Stimulated activated effector memory CD8-positive, alpha-beta T cell treated with anti-CD3 and anti-CD28 coated beads, Interleukin-12 subunit alpha, Interleukin-12 subunit beta, amount 100 ng/mL, for 72 hours (primary cell): ENCODE data around the gene NHS.

Experiments used
- ATAC-seq: fragments of 150-1000 bp; cut with Tn5 transposase; 2 replicates; pipeline ENCODE4 v1.10.0; 2021
- DNase-seq, 2 donors: peaks; one replicate each; pipeline ENCODE4 v3.0.0; 2021 to 2022; ENCODE audit warnings: low spot score in 2 of 2
- H3K27ac Mint-ChIP-seq: one replicate; pipeline ENCODE4 v1.8.0; 2022; ENCODE audit warnings: mild to moderate bottlenecking, mixed read lengths
- H3K36me3 Mint-ChIP-seq: one replicate; pipeline ENCODE4 v1.8.0; 2022; ENCODE audit warnings: mild to moderate bottlenecking, mixed read lengths
- H3K4me1 Mint-ChIP-seq: one replicate; pipeline ENCODE4 v1.8.0; 2022; ENCODE audit warnings: mixed read lengths
- H3K4me3 Mint-ChIP-seq: one replicate; pipeline ENCODE4 v1.8.0; 2022; ENCODE audit warnings: mild to moderate bottlenecking, mixed read lengths
- H3K9me3 Mint-ChIP-seq: one replicate; pipeline ENCODE4 v1.8.0; 2022; ENCODE audit warnings: mixed read lengths

The NHS gene

GRCh38 chrX:17588303-17588702, 213.3 kb downstream of the NHS start:
- ATAC-seq (no peak), DNase-seq (no peak)
- no peaks in the 10 kb centered on the region for H3K9me3 Mint-ChIP-seq
- no peak overlapping the region for H3K4me3 Mint-ChIP-seq
- H3K4me1 Mint-ChIP-seq, result no peaks in the 10 kb centered on the region
- H3K27ac Mint-ChIP-seq, result no peak overlapping the region
- H3K36me3 Mint-ChIP-seq, result no peaks in the 10 kb centered on the region

GRCh38 chrX:17590892-17591740, 216.1 kb downstream of the NHS start:
- no peaks in the 10 kb centered on the region for H3K4me1 Mint-ChIP-seq
- no peaks in the 10 kb centered on the region for H3K36me3 Mint-ChIP-seq
- ATAC-seq, result peak; percentile 53
- H3K27ac Mint-ChIP-seq, result no peak overlapping the region
- no peak overlapping the region for H3K4me3 Mint-ChIP-seq
- no peak for DNase-seq
- no peaks in the 10 kb centered on the region for H3K9me3 Mint-ChIP-seq

GRCh38 chrX:17591741-17592110, 216.7 kb downstream of the NHS start:
- Mint-ChIP-seq H3K4me3 (no peak overlapping the region), H3K9me3 (no peaks in the 10 kb centered on the region), H3K36me3 (no peaks in the 10 kb centered on the region), H3K27ac (no peak overlapping the region), H3K4me1 (no peaks in the 10 kb centered on the region)
- ATAC-seq (peak; percentile 40), DNase-seq (no peak)

- H3K9me3 Mint-ChIP-seq, result no peaks in the 10 kb centered on the region
- H3K4me1 Mint-ChIP-seq, result no peaks in the 10 kb centered on the region
- no peaks in the 10 kb centered on the region for H3K36me3 Mint-ChIP-seq
- ATAC-seq (no peak), DNase-seq (no peak)
- H3K4me3 Mint-ChIP-seq, result no peak overlapping the region
- H3K27ac Mint-ChIP-seq, result no peak overlapping the region
Measured at GRCh38 chrX:17592117-17592516, 217.1 kb downstream of the NHS start.

GRCh38 chrX:17594693-17595092, 219.7 kb downstream of the NHS start:
- DNase-seq (no peak), ATAC-seq (no peak)
- H3K9me3 Mint-ChIP-seq, result no peaks in the 10 kb centered on the region
- no peak overlapping the region for H3K4me3 Mint-ChIP-seq
- no peak overlapping the region for H3K27ac Mint-ChIP-seq
- no peaks in the 10 kb centered on the region for H3K36me3 Mint-ChIP-seq
- H3K4me1 Mint-ChIP-seq, result no peaks in the 10 kb centered on the region

GRCh38 chrX:17595456-17596035, 220.5 kb downstream of the NHS start:
- no peaks in the 10 kb centered on the region for H3K36me3 Mint-ChIP-seq
- H3K4me3 Mint-ChIP-seq, result no peak overlapping the region
- no peak overlapping the region for H3K27ac Mint-ChIP-seq
- ATAC-seq (no peak), DNase-seq (no peak)
- no peaks in the 10 kb centered on the region for H3K4me1 Mint-ChIP-seq
- no peaks in the 10 kb centered on the region for H3K9me3 Mint-ChIP-seq

GRCh38 chrX:17596061-17596460, 221.1 kb downstream of the NHS start:
- Mint-ChIP-seq H3K4me1 (no peaks in the 10 kb centered on the region), H3K9me3 (no peaks in the 10 kb centered on the region)
- no peak for DNase-seq

GRCh38 chrX:17596546-17597205, 221.7 kb downstream of the NHS start:
- Mint-ChIP-seq H3K4me3 (no peak overlapping the region), H3K36me3 (no peaks in the 10 kb centered on the region), H3K9me3 (no peaks in the 10 kb centered on the region), H3K27ac (no peak overlapping the region), H3K4me1 (no peaks in the 10 kb centered on the region)
- DNase-seq (no peak), ATAC-seq (no peak)

More at GRCh38 chrX:17596061-17596460, 221.1 kb downstream of the NHS start:
- H3K36me3 Mint-ChIP-seq, result no peaks in the 10 kb centered on the region
- no peak for ATAC-seq
- no peak overlapping the region for H3K27ac Mint-ChIP-seq
- H3K4me3 Mint-ChIP-seq, result no peak overlapping the region

GRCh38 chrX:17597327-17597726, 222.3 kb downstream of the NHS start:
- no peak overlapping the region for H3K4me3 Mint-ChIP-seq
- H3K4me1 Mint-ChIP-seq, result no peaks in the 10 kb centered on the region
- DNase-seq (no peak), ATAC-seq (no peak)
- H3K36me3 Mint-ChIP-seq, result no peaks in the 10 kb centered on the region
- no peak overlapping the region for H3K27ac Mint-ChIP-seq
- H3K9me3 Mint-ChIP-seq, result no peaks in the 10 kb centered on the region

GRCh38 chrX:17597836-17598439, 222.9 kb downstream of the NHS start:
- H3K4me1 Mint-ChIP-seq, result no peaks in the 10 kb centered on the region
- H3K4me3 Mint-ChIP-seq, result no peak overlapping the region
- H3K27ac Mint-ChIP-seq, result no peak overlapping the region
- H3K36me3 Mint-ChIP-seq, result no peaks in the 10 kb centered on the region
- DNase-seq, result no peak
- H3K9me3 Mint-ChIP-seq, result no peaks in the 10 kb centered on the region
- ATAC-seq, result no peak

- H3K4me1 Mint-ChIP-seq, result no peaks in the 10 kb centered on the region
- H3K27ac Mint-ChIP-seq, result no peak overlapping the region
- no peak overlapping the region for H3K4me3 Mint-ChIP-seq
- H3K36me3 Mint-ChIP-seq, result no peaks in the 10 kb centered on the region
- ATAC-seq, result no peak
- no peak for DNase-seq
- no peaks in the 10 kb centered on the region for H3K9me3 Mint-ChIP-seq
Measured at GRCh38 chrX:17601441-17602200, 226.6 kb downstream of the NHS start.

- no peak for DNase-seq
- Mint-ChIP-seq H3K36me3 (no peaks in the 10 kb centered on the region), H3K4me1 (no peaks in the 10 kb centered on the region), H3K27ac (no peak overlapping the region), H3K9me3 (no peaks in the 10 kb centered on the region), H3K4me3 (no peak overlapping the region)
- no peak for ATAC-seq
Measured at GRCh38 chrX:17602245-17602644, 227.2 kb downstream of the NHS start.

GRCh38 chrX:17603196-17603595, 228.2 kb downstream of the NHS start:
- DNase-seq (no peak), ATAC-seq (no peak)
- no peaks in the 10 kb centered on the region for H3K36me3 Mint-ChIP-seq
- H3K4me3 Mint-ChIP-seq, result no peak overlapping the region
- no peaks in the 10 kb centered on the region for H3K4me1 Mint-ChIP-seq
- H3K27ac Mint-ChIP-seq, result no peak overlapping the region
- no peaks in the 10 kb centered on the region for H3K9me3 Mint-ChIP-seq

GRCh38 chrX:17605676-17606075, 230.7 kb downstream of the NHS start:
- no peak overlapping the region for H3K27ac Mint-ChIP-seq
- H3K9me3 Mint-ChIP-seq, result no peaks in the 10 kb centered on the region
- no peaks in the 10 kb centered on the region for H3K4me1 Mint-ChIP-seq
- no peak overlapping the region for H3K4me3 Mint-ChIP-seq
- no peak for DNase-seq
- H3K36me3 Mint-ChIP-seq, result no peaks in the 10 kb centered on the region
- ATAC-seq, result no peak

- H3K9me3 Mint-ChIP-seq, result no peaks in the 10 kb centered on the region
- ATAC-seq, result no peak
- H3K4me3 Mint-ChIP-seq, result no peak overlapping the region
- no peaks in the 10 kb centered on the region for H3K4me1 Mint-ChIP-seq
- no peak overlapping the region for H3K27ac Mint-ChIP-seq
- H3K36me3 Mint-ChIP-seq, result no peaks in the 10 kb centered on the region
- no peak for DNase-seq
Measured at GRCh38 chrX:17606231-17606630, 231.2 kb downstream of the NHS start.
